Mammary epithelial cell (primary cell): ENCODE results near the gene DARS1.

Source experiments
- CTCF ChIP-seq, 2 donors: IDR thresholded peaks in 1 of 2; conservative IDR thresholded peaks in 1 of 2; 2 replicates each; pipeline ENCODE4 v1.5.1; 2011 to 2012; ENCODE audit warnings: inconsistent platforms in 2 of 2, low read length in 2 of 2, mild to moderate bottlenecking in 2 of 2, control low read depth in 1 of 2, low read depth in 1 of 2; ENCODE audit not compliant: insufficient read depth in 1 of 2; ENCODE audit errors: extremely low read depth in 1 of 2
- EZH2 ChIP-seq: IDR thresholded peaks from 2 replicates; pipeline ENCODE4 v1.6.1; 2012; ENCODE audit warnings: low read length, inconsistent platforms, borderline replicate concordance

- TF ChIP-seq CTCF (conservative IDR thresholded peaks at IDR 0.05 in 1 of 2, IDR thresholded peaks at IDR 0.05 in 1 of 2; ENCODE audit: extremely low read depth in 1 of 2, insufficient read depth in 1 of 2, low read depth in 1 of 2, low read length in 2 of 2) (no peak), EZH2 (no peak)
Measured at GRCh38 chr2:135926605-135927004, 58.8 kb downstream of the DARS1 start.
